GM12875 (cell line): ENCODE data around the gene RPS19BP1.

Experiments
- H3K4me3 ChIP-seq: one replicate; pipeline ENCODE4 v1.5.1; 2011; ENCODE audit warnings: low read depth, low read length, control low read depth
- CTCF ChIP-seq: IDR thresholded peaks from 2 replicates; pipeline ENCODE4 v1.5.1; 2011; ENCODE audit warnings: low read depth, mild to moderate bottlenecking, control low read depth, inconsistent platforms, low read length, moderate library complexity, borderline replicate concordance; ENCODE audit not compliant: insufficient read depth

RPS19BP1 gene

GRCh38 chr22:39518996-39519680 lies 13.4 kb downstream of the RPS19BP1 start:
- no peak for TF ChIP-seq CTCF
- peak overlapping the region; percentile 93 for H3K4me3 ChIP-seq

GRCh38 chr22:39518144-39518786 lies 14.3 kb downstream of the RPS19BP1 start:
- no peak overlapping the region for H3K4me3 ChIP-seq
- TF ChIP-seq CTCF, result no peak

GRCh38 chr22:39517470-39517869 lies 15.1 kb downstream of the RPS19BP1 start:
- no peak overlapping the region for H3K4me3 ChIP-seq
- no peak for TF ChIP-seq CTCF

GRCh38 chr22:39515266-39516050 lies 17.1 kb downstream of the RPS19BP1 start:
- no peak for TF ChIP-seq CTCF

GRCh38 chr22:39514373-39514973 lies 18.1 kb downstream of the RPS19BP1 start:
- H3K4me3 ChIP-seq, result no peak overlapping the region
- peak; percentile 58 for TF ChIP-seq CTCF

More at GRCh38 chr22:39515266-39516050, 17.1 kb downstream of the RPS19BP1 start:
- H3K4me3 ChIP-seq, result no peak overlapping the region

GRCh38 chr22:39513791-39514190 lies 18.8 kb downstream of the RPS19BP1 start:
- no peak overlapping the region for H3K4me3 ChIP-seq
- TF ChIP-seq CTCF, result no peak
